Trophoblast cell (in vitro differentiated cells and primary cell): ENCODE measurements around the gene ALDH3A2. TPM values are rescaled to one million over a fixed set of nuclear protein-coding genes. Genes with fewer than 3 reads are reported as not detected.

Experiments
- DNase-seq, 2 donors: peaks; one replicate each; pipeline ENCODE4 v3.0.0-alpha.2; 2016
- H2AFZ ChIP-seq: 2 replicates; pipeline ENCODE4 v1.6.1; 2013; ENCODE audit warnings: low read length, moderate library complexity, mild to moderate bottlenecking; ENCODE audit not compliant: insufficient read depth, poor library complexity
- H2AK5ac ChIP-seq: 2 replicates; pipeline ENCODE4 v1.6.1; 2013; ENCODE audit warnings: mild to moderate bottlenecking, low read length
- H2BK120ac ChIP-seq: 2 replicates; pipeline ENCODE4 v1.6.1; 2013; ENCODE audit warnings: low read length, mild to moderate bottlenecking, moderate library complexity; ENCODE audit not compliant: insufficient read depth, poor library complexity
- H2BK12ac ChIP-seq: 2 replicates; pipeline ENCODE4 v1.6.1; 2013; ENCODE audit warnings: mild to moderate bottlenecking, low read length, moderate library complexity
- H2BK5ac ChIP-seq: 2 replicates; pipeline ENCODE4 v1.6.1; 2013; ENCODE audit warnings: low read length, low read depth, moderate library complexity, mild to moderate bottlenecking; ENCODE audit not compliant: poor library complexity
- H3K14ac ChIP-seq: 2 replicates; pipeline ENCODE4 v1.6.1; 2013; ENCODE audit warnings: mild to moderate bottlenecking, low read length
- H3K18ac ChIP-seq: 2 replicates; pipeline ENCODE4 v1.6.1; 2013; ENCODE audit warnings: mild to moderate bottlenecking, low read length
- H3K23ac ChIP-seq: 2 replicates; pipeline ENCODE4 v1.6.1; 2013; ENCODE audit warnings: low read length
- H3K27ac ChIP-seq: 2 replicates; pipeline ENCODE4 v1.5.1; 2013; ENCODE audit warnings: low read depth, mild to moderate bottlenecking, inconsistent platforms, low read length, moderate library complexity
- H3K27me3 ChIP-seq: 2 replicates; pipeline ENCODE4 v1.6.1; 2013; ENCODE audit warnings: inconsistent platforms, mild to moderate bottlenecking, low read length, moderate library complexity; ENCODE audit not compliant: insufficient read depth
- H3K36me3 ChIP-seq, 2 experiments: 1 replicate in 1 of 2; 2 replicates in 1 of 2; pipeline ENCODE4 v1.6.1; 2013; ENCODE audit warnings: low read length in 2 of 2, mild to moderate bottlenecking in 2 of 2, moderate library complexity in 1 of 2; ENCODE audit not compliant: insufficient read depth in 2 of 2, control insufficient read depth in 1 of 2
- H3K4ac ChIP-seq: 2 replicates; pipeline ENCODE4 v1.6.1; 2013; ENCODE audit warnings: low read depth, mild to moderate bottlenecking, low read length, moderate library complexity
- H3K4me1 ChIP-seq, 2 experiments: 1 replicate in 1 of 2; 2 replicates in 1 of 2; pipeline ENCODE4 v1.6.1; 2013; ENCODE audit warnings: low read length in 2 of 2, mild to moderate bottlenecking in 2 of 2, moderate library complexity in 1 of 2; ENCODE audit not compliant: insufficient read depth in 2 of 2, control insufficient read depth in 1 of 2
- H3K4me2 ChIP-seq: 2 replicates; pipeline ENCODE4 v1.6.1; 2013; ENCODE audit warnings: inconsistent platforms, mild to moderate bottlenecking, low read length, moderate library complexity
- H3K4me3 ChIP-seq: 2 replicates; pipeline ENCODE4 v1.5.1; 2013; ENCODE audit warnings: mild to moderate bottlenecking, low read depth, low read length, inconsistent platforms
- H3K79me1 ChIP-seq: one replicate; pipeline ENCODE4 v1.6.1; 2013; ENCODE audit warnings: low read length
- H3K79me2 ChIP-seq: 2 replicates; pipeline ENCODE4 v1.6.1; 2013; ENCODE audit warnings: low read length, mild to moderate bottlenecking; ENCODE audit not compliant: control insufficient read depth, insufficient read depth, poor library complexity
- H3K9ac ChIP-seq: 2 replicates; pipeline ENCODE4 v1.6.1; 2013; ENCODE audit warnings: mild to moderate bottlenecking, low read length
- H3K9me3 ChIP-seq: 2 replicates; pipeline ENCODE4 v1.6.1; 2013; ENCODE audit warnings: low read depth, mild to moderate bottlenecking, control low read depth, inconsistent platforms, low read length; ENCODE audit not compliant: insufficient read depth
- H4K12ac ChIP-seq: 2 replicates; pipeline ENCODE4 v1.6.1; 2013; ENCODE audit warnings: low read depth, mild to moderate bottlenecking, low read length, moderate library complexity
- H4K8ac ChIP-seq: 2 replicates; pipeline ENCODE4 v1.6.1; 2013; ENCODE audit warnings: low read depth, mild to moderate bottlenecking, low read length, moderate library complexity
- H4K91ac ChIP-seq: one replicate; pipeline ENCODE4 v1.6.1; 2013; ENCODE audit warnings: low read depth, mild to moderate bottlenecking, low read length, moderate library complexity
- WGBS: extraction: QIAGEN DNeasy Blood & Tissue Kit; methylation state at CpG from one replicate; pipeline ENCODE4 v1.1.7; 2013; ENCODE audit warnings: missing lambda C conversion rate; ENCODE audit not compliant: insufficient read length, insufficient coverage; ENCODE audit errors: extremely low coverage; 5-methylcytosine and 5-hydroxymethylcytosine counted together
- polyA plus RNA-seq: library from polyadenylated mRNA; stranded (reverse); fragments of 200-250 nt; gene quantifications from 2 replicates; pipeline ENCODE4 v1.2.3, GENCODE V29; 2013

ALDH3A2 gene
- polyA plus RNA-seq = 3.7 and 4.3 TPM in 2 replicates

GRCh38 chr17:19648475-19649273 is at the start of gene ALDH3A2:
ALDH3A2 (plus strand) TSS chr17:19648751; CDS start chr17:19648972, 221 bp downstream.
- Histone ChIP-seq H2AK5ac (no peak within 1 kb of the TSS), H3K79me1 (peaks cover 6% of the 10 kb centered on the region), H2BK12ac (peak within 1 kb of the TSS; percentile 15), H3K23ac (no peak within 1 kb of the TSS), H4K91ac (peak within 1 kb of the TSS; percentile 16), H3K14ac (peak within 1 kb of the TSS; percentile 46), H3K79me2 (no peaks in the 10 kb centered on the region), H2BK5ac (no peak within 1 kb of the TSS), H3K9ac (peak within 1 kb of the TSS; percentile 1), H2AFZ (peak within 1 kb of the TSS; percentile 68), H3K4me2 (peak within 1 kb of the TSS; percentile 68), H3K4me1 (peaks cover 0 to 4% of the 10 kb centered on the region in 2 experiments), H3K9me3 (peaks cover 1% of the 10 kb centered on the region), H4K12ac (no peak within 1 kb of the TSS), H3K27ac (no peak within 1 kb of the TSS), H4K8ac (peak within 1 kb of the TSS; percentile 67), H3K36me3 (no peaks in the 10 kb centered on the region), H2BK120ac (no peak within 1 kb of the TSS), H3K4ac (peak within 1 kb of the TSS; percentile 12), H3K27me3 (no peaks in the 10 kb centered on the region), H3K4me3 (peak within 1 kb of the TSS; percentile 65), H3K18ac (peak within 1 kb of the TSS; percentile 44)
- no CpG with 5 or more reads among the region's 71 CpGs for WGBS
- peak; percentile 87 to 90 for DNase-seq

GRCh38 chr17:19610311-19610710 is 38.2 kb upstream of the ALDH3A2 start:
- Histone ChIP-seq H3K14ac (no peak overlapping the region), H3K36me3 (no peaks in the 10 kb centered on the region), H4K91ac (no peak overlapping the region), H3K4me1 (no peaks in the 10 kb centered on the region), H2AK5ac (no peak overlapping the region), H3K27ac (no peak overlapping the region), H3K9ac (no peak overlapping the region), H4K8ac (no peak overlapping the region), H3K4ac (no peak overlapping the region), H2BK12ac (no peak overlapping the region), H3K79me1 (no peaks in the 10 kb centered on the region), H3K27me3 (no peaks in the 10 kb centered on the region), H3K9me3 (no peaks in the 10 kb centered on the region), H2BK120ac (no peak overlapping the region), H3K4me2 (no peak overlapping the region), H3K18ac (no peak overlapping the region), H3K79me2 (no peaks in the 10 kb centered on the region), H3K23ac (no peak overlapping the region), H2BK5ac (no peak overlapping the region), H4K12ac (no peak overlapping the region), H3K4me3 (no peak overlapping the region), H2AFZ (no peak overlapping the region)
- no peak for DNase-seq
- WGBS = no CpG with 5 or more reads among the region's 2 CpGs

GRCh38 chr17:19610879-19611278 is 37.7 kb upstream of the ALDH3A2 start:
- Histone ChIP-seq H3K23ac (no peak overlapping the region), H2BK12ac (no peak overlapping the region), H4K12ac (no peak overlapping the region), H2AFZ (no peak overlapping the region), H3K4me3 (no peak overlapping the region), H3K79me2 (no peaks in the 10 kb centered on the region), H3K27ac (no peak overlapping the region), H3K4me2 (no peak overlapping the region), H3K18ac (no peak overlapping the region), H3K79me1 (no peaks in the 10 kb centered on the region), H3K27me3 (no peaks in the 10 kb centered on the region), H3K14ac (no peak overlapping the region), H2BK120ac (no peak overlapping the region), H4K91ac (no peak overlapping the region), H3K4me1 (no peaks in the 10 kb centered on the region), H2BK5ac (no peak overlapping the region), H4K8ac (no peak overlapping the region), H2AK5ac (no peak overlapping the region), H3K36me3 (no peaks in the 10 kb centered on the region), H3K4ac (no peak overlapping the region), H3K9me3 (no peaks in the 10 kb centered on the region), H3K9ac (no peak overlapping the region)
- no peak for DNase-seq
- WGBS = no CpG with 5 or more reads among the region's 5 CpGs

GRCh38 chr17:19613979-19614378 is 34.6 kb upstream of the ALDH3A2 start:
- H3K18ac ChIP-seq = no peak overlapping the region
- no CpG with 5 or more reads among the region's 10 CpGs for WGBS
- no peaks in the 10 kb centered on the region for H3K79me2 ChIP-seq
- no peaks in the 10 kb centered on the region for H3K4me1 ChIP-seq
- H2BK120ac ChIP-seq = no peak overlapping the region
- H3K23ac ChIP-seq = no peak overlapping the region
- no peaks in the 10 kb centered on the region for H3K27me3 ChIP-seq
- no peak overlapping the region for H4K91ac ChIP-seq
- H2AFZ ChIP-seq = no peak overlapping the region
- H3K4me3 ChIP-seq = no peak overlapping the region
- no peak overlapping the region for H4K12ac ChIP-seq
- no peak for DNase-seq
- no peak overlapping the region for H3K27ac ChIP-seq
- H3K9me3 ChIP-seq = no peaks in the 10 kb centered on the region
- no peak overlapping the region for H3K4me2 ChIP-seq
- no peak overlapping the region for H3K9ac ChIP-seq
- H2BK5ac ChIP-seq = no peak overlapping the region
- H3K4ac ChIP-seq = no peak overlapping the region
- no peaks in the 10 kb centered on the region for H3K79me1 ChIP-seq
- no peak overlapping the region for H2BK12ac ChIP-seq
- H4K8ac ChIP-seq = no peak overlapping the region
- H3K14ac ChIP-seq = no peak overlapping the region
- H3K36me3 ChIP-seq = no peaks in the 10 kb centered on the region
- H2AK5ac ChIP-seq = no peak overlapping the region
